ENCODE data around the gene NPAS3. TPM values are rescaled to one million over a fixed set of nuclear protein-coding genes. Genes with fewer than 3 reads are reported as not detected.

Gene NPAS3
- total RNA-seq, 4 donors from 2014 or later: 1.5 to 12.3 (median 3.4) TPM

GRCh38 chr14:33717866-33718265, 779.2 kb downstream of the NPAS3 start:
- H3K36me3 ChIP-seq: no peaks in the 10 kb centered on the region
- no peaks in the 10 kb centered on the region for H3K9me3 ChIP-seq
- no peak for DNase-seq (ENCODE audit: low spot score in 2 of 2)
- H3K4me3 ChIP-seq: no peak overlapping the region
- H3K4me1 ChIP-seq: no peaks in the 10 kb centered on the region
- 93 to 97% methylated on average over 4 of the region's 4 CpGs for WGBS, 2 donors
- H3K27ac ChIP-seq: no peak overlapping the region
- TF ChIP-seq POLR2A (IDR thresholded peaks at IDR 0.05) (no peak), EP300 (IDR thresholded peaks at IDR 0.05) (no peak), CTCF (IDR thresholded peaks at IDR 0.05) (no peak)
- H3K27me3 ChIP-seq: no peaks in the 10 kb centered on the region

GRCh38 chr14:33720284-33720787, 781.7 kb downstream of the NPAS3 start:
- no peak for TF ChIP-seq CTCF (IDR thresholded peaks at IDR 0.05)
- TF ChIP-seq EP300 (IDR thresholded peaks at IDR 0.05): no peak
- no peak for TF ChIP-seq POLR2A (IDR thresholded peaks at IDR 0.05)
- H3K27ac ChIP-seq: no peak overlapping the region
- no peak overlapping the region for H3K4me3 ChIP-seq
- H3K4me1 ChIP-seq: no peaks in the 10 kb centered on the region
- no peaks in the 10 kb centered on the region for H3K9me3 ChIP-seq
- H3K36me3 ChIP-seq: no peaks in the 10 kb centered on the region
- no peak for DNase-seq (ENCODE audit: low spot score in 2 of 2)
- H3K27me3 ChIP-seq: no peaks in the 10 kb centered on the region
- WGBS, 2 donors: 78 to 94% methylated on average over 4 of the region's 4 CpGs

GRCh38 chr14:33726685-33727084, 788.0 kb downstream of the NPAS3 start:
- Histone ChIP-seq H3K27ac (no peak overlapping the region), H3K36me3 (no peaks in the 10 kb centered on the region), H3K27me3 (no peaks in the 10 kb centered on the region), H3K9me3 (no peaks in the 10 kb centered on the region), H3K4me3 (no peak overlapping the region), H3K4me1 (no peaks in the 10 kb centered on the region)
- DNase-seq (ENCODE audit: low spot score in 2 of 2): no peak
- 68 to 84% methylated on average over 5 of the region's 5 CpGs for WGBS, 2 donors
- TF ChIP-seq CTCF (IDR thresholded peaks at IDR 0.05) (no peak), EP300 (IDR thresholded peaks at IDR 0.05) (no peak), POLR2A (IDR thresholded peaks at IDR 0.05) (no peak)

GRCh38 chr14:33727606-33728005, 788.9 kb downstream of the NPAS3 start:
- Histone ChIP-seq H3K9me3 (no peaks in the 10 kb centered on the region), H3K4me3 (no peak overlapping the region), H3K27ac (no peak overlapping the region), H3K4me1 (no peaks in the 10 kb centered on the region), H3K36me3 (no peaks in the 10 kb centered on the region), H3K27me3 (no peaks in the 10 kb centered on the region)
- TF ChIP-seq POLR2A (IDR thresholded peaks at IDR 0.05) (no peak), EP300 (IDR thresholded peaks at IDR 0.05) (no peak), CTCF (IDR thresholded peaks at IDR 0.05) (no peak)
- DNase-seq (ENCODE audit: low spot score in 2 of 2): no peak
- WGBS, 2 donors: 77 to 84% methylated on average over 6 of the region's 6 CpGs

GRCh38 chr14:33728010-33728498, 789.4 kb downstream of the NPAS3 start:
- Histone ChIP-seq H3K27me3 (no peaks in the 10 kb centered on the region), H3K27ac (no peak overlapping the region), H3K36me3 (no peaks in the 10 kb centered on the region), H3K4me1 (no peaks in the 10 kb centered on the region), H3K4me3 (no peak overlapping the region), H3K9me3 (no peaks in the 10 kb centered on the region)
- DNase-seq (ENCODE audit: low spot score in 2 of 2): no peak
- WGBS, 2 donors: 76 to 81% methylated on average over 3 of the region's 3 CpGs
- TF ChIP-seq EP300 (IDR thresholded peaks at IDR 0.05) (no peak), CTCF (IDR thresholded peaks at IDR 0.05) (no peak), POLR2A (IDR thresholded peaks at IDR 0.05) (no peak)

All from tibial nerve (tissue), 4 donors.